Liver (tissue), 9 donors: ENCODE data around the gene MANF. TPM values are rescaled to one million over a fixed set of nuclear protein-coding genes. Genes with fewer than 3 reads are reported as not detected.

Source experiments
- DNase-seq: peaks from one replicate; pipeline ENCODE4 v3.0.0-alpha.2; 2017; ENCODE audit warnings: low spot score
- H3K27ac ChIP-seq, 2 donors: one replicate each; pipeline ENCODE4 v1.7.0; 2013; ENCODE audit warnings: inconsistent platforms in 2 of 2, low read length in 2 of 2, control low read depth in 1 of 2, low read depth in 1 of 2, mild to moderate bottlenecking in 1 of 2
- H3K27me3 ChIP-seq, 4 donors: one replicate each; pipeline versions ENCODE4 v1.6.1 to v1.7.0; 2013; ENCODE audit warnings: low read length in 3 of 4, inconsistent platforms in 1 of 4, mild to moderate bottlenecking in 1 of 4, moderate library complexity in 1 of 4; ENCODE audit not compliant: control insufficient read depth in 4 of 4, insufficient read depth in 4 of 4
- H3K36me3 ChIP-seq, 4 donors: one replicate each; pipeline versions ENCODE4 v1.6.1 to v1.7.0; 2013; ENCODE audit warnings: low read length in 3 of 4, mild to moderate bottlenecking in 3 of 4, low read depth in 1 of 4, moderate library complexity in 1 of 4; ENCODE audit not compliant: control insufficient read depth in 4 of 4, insufficient read depth in 3 of 4
- H3K4me1 ChIP-seq, 4 donors: one replicate each; pipeline versions ENCODE4 v1.6.1 to v1.7.0; 2013; ENCODE audit warnings: low read length in 3 of 4, mild to moderate bottlenecking in 3 of 4, moderate library complexity in 1 of 4; ENCODE audit not compliant: control insufficient read depth in 4 of 4, insufficient read depth in 4 of 4
- H3K4me3 ChIP-seq, 3 donors: one replicate each; pipeline versions ENCODE4 v1.6.1 to v1.7.0; 2013; ENCODE audit warnings: low read length in 3 of 3, control low read depth in 1 of 3, low read depth in 1 of 3, mild to moderate bottlenecking in 1 of 3
- H3K9ac ChIP-seq, 2 donors: one replicate each; pipeline ENCODE4 v1.7.0; 2013; ENCODE audit warnings: low read length in 2 of 2, mild to moderate bottlenecking in 2 of 2, moderate library complexity in 2 of 2, control low read depth in 1 of 2, low read depth in 1 of 2
- H3K9me3 ChIP-seq, 4 donors: one replicate each; pipeline versions ENCODE4 v1.6.1 to v1.7.0; 2013; ENCODE audit warnings: low read length in 3 of 4; ENCODE audit not compliant: control insufficient read depth in 4 of 4
- EGR1 ChIP-seq, 2 donors: IDR thresholded peaks; 2 replicates each; pipeline ENCODE4 v1.6.1; 2016 to 2018; ENCODE audit warnings: antibody characterized with exemption in 2 of 2, low read depth in 2 of 2
- FOXA1 ChIP-seq: IDR thresholded peaks from 2 replicates; pipeline ENCODE4 v1.6.1; 2016; ENCODE audit warnings: antibody characterized with exemption
- FOXA2 ChIP-seq: IDR thresholded peaks from 2 replicates; pipeline ENCODE4 v1.6.1; 2016; ENCODE audit warnings: antibody characterized with exemption
- GABPA ChIP-seq, 2 donors: IDR thresholded peaks in 1 of 2; conservative IDR thresholded peaks in 1 of 2; 2 replicates each; pipeline ENCODE4 v1.6.1; 2016; ENCODE audit warnings: antibody characterized with exemption in 2 of 2, mild to moderate bottlenecking in 1 of 2, moderate library complexity in 1 of 2
- HNF4G ChIP-seq: IDR thresholded peaks from 2 replicates; pipeline ENCODE4 v1.6.1; 2016; ENCODE audit warnings: antibody characterized with exemption
- RAD21 ChIP-seq, 2 donors: IDR thresholded peaks; 2 replicates each; pipeline ENCODE4 v1.6.1; 2016; ENCODE audit warnings: antibody characterized with exemption in 2 of 2, mild to moderate bottlenecking in 2 of 2
- RXRA ChIP-seq, 2 donors: IDR thresholded peaks; 2 replicates each; pipeline ENCODE4 v1.6.1; 2017 to 2018; ENCODE audit warnings: antibody characterized with exemption in 2 of 2, mild to moderate bottlenecking in 1 of 2
- SP1 ChIP-seq: IDR thresholded peaks from 2 replicates; pipeline ENCODE4 v1.6.1; 2018; ENCODE audit warnings: antibody characterized with exemption, mild to moderate bottlenecking
- TAF1 ChIP-seq: conservative IDR thresholded peaks from 2 replicates; pipeline ENCODE4 v1.6.1; 2016; ENCODE audit warnings: antibody characterized with exemption, mild to moderate bottlenecking
- WGBS: extraction: QIAGEN DNeasy Blood & Tissue Kit; methylation state at CpG from one replicate; pipeline ENCODE4 v1.1.7; 2013; 5-methylcytosine and 5-hydroxymethylcytosine counted together
- polyA plus RNA-seq, 2 donors: library from polyadenylated mRNA; stranded (reverse) in 1 of 2; unstranded in 1 of 2; fragments of 200-250 nt in 1 of 2; fragments of >200 nt in 1 of 2; fragmentation: Nextera tagmentation in 1 of 2; extraction: Ambion mirVana in 1 of 2; gene quantifications; one replicate each; pipeline versions ENCODE4 v1.2.1 to v1.2.3, GENCODE V29; 2013 to 2015
- total RNA-seq, 2 donors: library from RNA; depleted of rRNA; stranded (reverse); fragments of >200 nt; gene quantifications; one replicate each; pipeline ENCODE4 v1.2.3, GENCODE V29; 2014
- TF ChIP-seq, protein P1 (sequence below): IDR thresholded peaks from 2 replicates; pipeline ENCODE4 v1.6.1; 2016; ENCODE audit warnings: antibody characterized with exemption, mild to moderate bottlenecking
- TF ChIP-seq, protein P2 (sequence below): IDR thresholded peaks from 2 replicates; pipeline ENCODE4 v1.6.1; 2016; ENCODE audit warnings: antibody characterized with exemption
- donor health status: healthy.
- donor health status: healthy.
- donor health status: healthy.
- donor health status: healthy.
- donor health status: healthy.

MANF gene
- total and polyA plus RNA-seq, 4 donors = 28.9 to 116 (median 75.6) TPM

DNA sequence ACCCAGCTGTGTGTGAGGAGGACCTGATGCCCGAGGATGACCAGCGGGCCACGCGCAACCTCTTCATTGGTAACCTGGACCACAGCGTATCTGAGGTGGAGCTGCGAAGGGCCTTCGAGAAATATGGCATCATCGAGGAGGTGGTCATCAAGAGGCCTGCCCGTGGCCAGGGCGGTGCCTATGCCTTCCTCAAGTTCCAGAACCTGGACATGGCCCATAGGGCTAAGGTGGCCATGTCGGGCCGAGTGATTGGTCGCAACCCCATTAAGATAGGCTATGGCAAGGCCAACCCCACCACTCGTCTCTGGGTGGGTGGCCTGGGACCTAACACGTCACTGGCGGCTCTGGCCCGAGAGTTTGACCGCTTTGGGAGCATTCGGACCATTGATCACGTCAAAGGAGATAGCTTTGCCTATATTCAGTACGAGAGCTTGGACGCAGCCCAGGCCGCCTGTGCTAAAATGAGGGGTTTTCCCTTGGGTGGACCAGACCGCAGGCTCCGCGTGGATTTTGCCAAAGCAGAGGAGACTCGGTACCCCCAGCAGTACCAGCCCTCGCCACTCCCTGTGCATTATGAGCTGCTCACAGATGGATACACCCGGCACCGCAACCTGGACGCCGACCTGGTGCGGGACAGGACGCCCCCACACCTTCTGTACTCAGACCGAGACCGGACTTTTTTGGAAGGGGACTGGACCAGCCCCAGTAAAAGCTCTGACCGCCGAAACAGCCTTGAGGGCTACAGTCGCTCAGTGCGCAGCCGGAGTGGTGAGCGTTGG, 7.5 kb downstream of the MANF start:
- DNase-seq = no peak
- Histone ChIP-seq H3K4me1 (peaks cover 13 to 59% (median 44%) of the 10 kb centered on the region in 4 donors), H3K4me3 (peak overlapping the region; percentile 29 to 83 (median 44)), H3K9ac (no peak overlapping the region), H3K27me3 (no peaks in the 10 kb centered on the region), H3K36me3 (peaks cover 12 to 53% (median 25%) of the 10 kb centered on the region in 4 donors), H3K9me3 (no peaks in the 10 kb centered on the region), H3K27ac (peak overlapping the region in 1 of 2 donors; percentile 70)
- WGBS = 96% methylated on average over 42 of the region's 42 CpGs
- no peak for TF ChIP-seq FOXA1
- TF ChIP-seq RAD21 (IDR thresholded peaks at IDR 0.05) = no peak
- TF ChIP-seq, protein P1, sequence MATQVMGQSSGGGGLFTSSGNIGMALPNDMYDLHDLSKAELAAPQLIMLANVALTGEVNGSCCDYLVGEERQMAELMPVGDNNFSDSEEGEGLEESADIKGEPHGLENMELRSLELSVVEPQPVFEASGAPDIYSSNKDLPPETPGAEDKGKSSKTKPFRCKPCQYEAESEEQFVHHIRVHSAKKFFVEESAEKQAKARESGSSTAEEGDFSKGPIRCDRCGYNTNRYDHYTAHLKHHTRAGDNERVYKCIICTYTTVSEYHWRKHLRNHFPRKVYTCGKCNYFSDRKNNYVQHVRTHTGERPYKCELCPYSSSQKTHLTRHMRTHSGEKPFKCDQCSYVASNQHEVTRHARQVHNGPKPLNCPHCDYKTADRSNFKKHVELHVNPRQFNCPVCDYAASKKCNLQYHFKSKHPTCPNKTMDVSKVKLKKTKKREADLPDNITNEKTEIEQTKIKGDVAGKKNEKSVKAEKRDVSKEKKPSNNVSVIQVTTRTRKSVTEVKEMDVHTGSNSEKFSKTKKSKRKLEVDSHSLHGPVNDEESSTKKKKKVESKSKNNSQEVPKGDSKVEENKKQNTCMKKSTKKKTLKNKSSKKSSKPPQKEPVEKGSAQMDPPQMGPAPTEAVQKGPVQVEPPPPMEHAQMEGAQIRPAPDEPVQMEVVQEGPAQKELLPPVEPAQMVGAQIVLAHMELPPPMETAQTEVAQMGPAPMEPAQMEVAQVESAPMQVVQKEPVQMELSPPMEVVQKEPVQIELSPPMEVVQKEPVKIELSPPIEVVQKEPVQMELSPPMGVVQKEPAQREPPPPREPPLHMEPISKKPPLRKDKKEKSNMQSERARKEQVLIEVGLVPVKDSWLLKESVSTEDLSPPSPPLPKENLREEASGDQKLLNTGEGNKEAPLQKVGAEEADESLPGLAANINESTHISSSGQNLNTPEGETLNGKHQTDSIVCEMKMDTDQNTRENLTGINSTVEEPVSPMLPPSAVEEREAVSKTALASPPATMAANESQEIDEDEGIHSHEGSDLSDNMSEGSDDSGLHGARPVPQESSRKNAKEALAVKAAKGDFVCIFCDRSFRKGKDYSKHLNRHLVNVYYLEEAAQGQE = no peak
- TF ChIP-seq, protein P2, sequence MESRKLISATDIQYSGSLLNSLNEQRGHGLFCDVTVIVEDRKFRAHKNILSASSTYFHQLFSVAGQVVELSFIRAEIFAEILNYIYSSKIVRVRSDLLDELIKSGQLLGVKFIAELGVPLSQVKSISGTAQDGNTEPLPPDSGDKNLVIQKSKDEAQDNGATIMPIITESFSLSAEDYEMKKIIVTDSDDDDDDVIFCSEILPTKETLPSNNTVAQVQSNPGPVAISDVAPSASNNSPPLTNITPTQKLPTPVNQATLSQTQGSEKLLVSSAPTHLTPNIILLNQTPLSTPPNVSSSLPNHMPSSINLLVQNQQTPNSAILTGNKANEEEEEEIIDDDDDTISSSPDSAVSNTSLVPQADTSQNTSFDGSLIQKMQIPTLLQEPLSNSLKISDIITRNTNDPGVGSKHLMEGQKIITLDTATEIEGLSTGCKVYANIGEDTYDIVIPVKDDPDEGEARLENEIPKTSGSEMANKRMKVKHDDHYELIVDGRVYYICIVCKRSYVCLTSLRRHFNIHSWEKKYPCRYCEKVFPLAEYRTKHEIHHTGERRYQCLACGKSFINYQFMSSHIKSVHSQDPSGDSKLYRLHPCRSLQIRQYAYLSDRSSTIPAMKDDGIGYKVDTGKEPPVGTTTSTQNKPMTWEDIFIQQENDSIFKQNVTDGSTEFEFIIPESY = no peak

DNA sequence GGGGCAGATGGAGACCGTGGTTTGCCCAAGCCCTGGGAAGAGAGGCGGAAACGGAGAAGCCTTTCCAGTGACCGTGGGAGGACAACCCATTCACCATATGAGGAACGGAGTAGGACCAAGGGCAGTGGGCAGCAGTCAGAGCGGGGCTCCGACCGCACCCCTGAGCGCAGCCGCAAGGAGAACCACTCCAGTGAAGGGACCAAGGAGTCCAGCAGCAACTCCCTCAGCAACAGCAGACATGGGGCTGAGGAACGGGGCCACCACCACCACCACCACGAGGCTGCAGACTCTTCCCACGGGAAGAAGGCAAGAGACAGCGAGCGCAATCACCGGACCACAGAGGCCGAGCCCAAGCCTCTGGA, 8.0 kb downstream of the MANF start:
- Histone ChIP-seq H3K27ac (no peak overlapping the region), H3K36me3 (peaks cover 12 to 47% (median 21%) of the 10 kb centered on the region in 4 donors), H3K9ac (no peak overlapping the region), H3K9me3 (no peaks in the 10 kb centered on the region), H3K27me3 (no peaks in the 10 kb centered on the region), H3K4me3 (no peak overlapping the region), H3K4me1 (peaks cover 13 to 54% (median 39%) of the 10 kb centered on the region in 4 donors)
- DNase-seq = no peak
- WGBS = 97% methylated on average over 17 of the region's 17 CpGs
- TF ChIP-seq, protein P2 = no peak
- no peak for TF ChIP-seq RXRA (IDR thresholded peaks at IDR 0.05)
- TF ChIP-seq SP1 = no peak
- TF ChIP-seq TAF1 = no peak
- no peak for TF ChIP-seq RAD21 (IDR thresholded peaks at IDR 0.05)
- TF ChIP-seq HNF4G = no peak
- no peak for TF ChIP-seq GABPA (IDR thresholded peaks at IDR 0.05 in 1 of 2, conservative IDR thresholded peaks at IDR 0.05 in 1 of 2)
- no peak for TF ChIP-seq EGR1 (IDR thresholded peaks at IDR 0.05; ENCODE audit: low read depth in 2 of 2)
- no peak for TF ChIP-seq FOXA2
